IPS DF 19.7 (cell line): ENCODE data around the gene CPVL.

Experiments
- DNase-seq: peaks from one replicate; pipeline ENCODE4 v3.0.0-alpha.2; 2013; ENCODE audit warnings: low read depth, low spot score

CPVL gene

DNA sequence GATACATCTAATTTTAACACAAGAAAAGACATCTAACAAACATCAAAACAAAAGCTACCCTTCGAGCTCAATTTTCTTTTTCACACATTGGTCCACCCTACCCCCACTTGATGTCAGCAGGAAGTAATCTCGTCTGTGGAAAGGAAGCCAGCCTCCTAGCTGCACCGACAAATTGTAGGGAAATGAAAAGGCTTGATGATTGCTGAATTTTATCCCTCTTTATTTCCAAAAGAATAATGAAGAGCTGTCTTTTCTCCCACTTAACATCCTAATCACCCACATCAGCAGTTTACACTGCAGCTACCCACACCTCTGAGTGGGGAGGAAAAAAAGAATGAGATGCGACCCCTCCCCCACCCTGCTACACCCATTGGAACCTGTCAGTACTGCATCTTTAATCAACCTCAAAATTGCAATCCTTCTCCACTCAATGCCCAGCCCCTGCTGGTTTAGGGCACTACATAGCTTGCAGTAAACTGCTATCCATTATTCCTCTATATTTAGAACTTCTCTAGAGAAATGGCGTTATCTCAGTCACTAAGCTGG is 10.6 kb upstream of the CPVL start:
- DNase-seq, result no peak

GRCh38 chr7:29154076-29154475 is 7.7 kb upstream of the CPVL start:
- DNase-seq, result no peak

GRCh38 chr7:29150856-29151255 is 4.5 kb upstream of the CPVL start:
- DNase-seq, result no peak

GRCh38 chr7:29149036-29149435 is 2.7 kb upstream of the CPVL start:
- DNase-seq, result no peak

- no peak for DNase-seq
Measured at GRCh38 chr7:29147821-29148220, 1.5 kb upstream of the CPVL start.

DNA sequence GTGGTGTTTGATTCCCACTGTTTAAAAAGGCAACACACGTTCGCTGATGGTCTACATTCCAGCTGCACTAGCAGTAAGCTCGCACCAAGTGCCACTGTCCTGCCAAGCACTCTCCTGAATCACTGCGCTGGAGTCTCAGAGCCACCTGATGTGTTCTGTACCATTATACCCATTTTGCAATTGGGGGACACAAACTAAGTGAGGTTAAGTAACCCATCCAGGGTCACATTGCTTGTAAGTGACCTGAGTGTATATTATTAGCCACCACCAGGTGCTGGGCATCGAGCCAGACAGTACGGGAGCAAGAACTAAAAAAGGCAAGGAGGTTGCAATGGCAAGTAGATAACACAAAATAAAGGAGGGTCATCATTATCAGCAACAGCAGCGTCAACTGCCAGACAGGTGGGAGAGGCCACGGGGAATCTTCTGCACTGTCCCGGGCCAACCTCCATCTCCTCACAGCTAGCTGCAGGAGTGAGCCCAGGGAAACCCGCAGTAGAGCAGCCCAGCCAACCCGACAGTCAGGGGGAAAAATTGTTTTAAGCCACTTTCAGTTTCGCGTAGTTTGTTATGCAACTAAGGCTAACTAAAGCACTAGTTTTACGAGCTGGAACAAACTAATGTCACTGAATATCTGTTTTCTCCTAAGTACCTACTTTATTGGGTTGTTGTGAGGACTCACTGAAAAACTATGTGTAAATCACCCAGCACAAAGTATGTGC is 712 bp upstream of the CPVL start:
- no peak for DNase-seq

- no peak for DNase-seq
Measured at GRCh38 chr7:29145553-29146056, 732 bp downstream of the CPVL start.

DNA sequence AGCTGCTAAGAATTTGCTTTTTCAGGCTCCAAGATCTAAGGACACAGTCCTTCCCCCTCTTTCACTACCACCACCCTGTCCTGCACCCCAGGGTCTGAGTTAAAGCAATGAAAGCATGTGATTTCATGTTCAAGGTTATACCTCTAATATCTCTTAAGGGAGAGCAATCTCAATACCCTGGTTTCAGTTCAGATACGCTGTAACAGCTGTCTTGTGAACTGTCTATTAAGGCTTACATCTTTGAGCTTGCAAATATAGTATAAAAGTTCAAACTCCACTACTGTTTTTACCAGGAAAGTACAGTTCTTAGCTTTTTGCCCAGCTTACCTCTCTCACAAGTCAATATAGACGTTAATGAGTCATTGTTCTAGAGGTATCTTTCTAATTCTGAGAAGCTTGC is 2.6 kb downstream of the CPVL start:
- DNase-seq, result no peak

- no peak for DNase-seq
Measured at GRCh38 chr7:29142021-29142727, 4.2 kb downstream of the CPVL start.

DNA sequence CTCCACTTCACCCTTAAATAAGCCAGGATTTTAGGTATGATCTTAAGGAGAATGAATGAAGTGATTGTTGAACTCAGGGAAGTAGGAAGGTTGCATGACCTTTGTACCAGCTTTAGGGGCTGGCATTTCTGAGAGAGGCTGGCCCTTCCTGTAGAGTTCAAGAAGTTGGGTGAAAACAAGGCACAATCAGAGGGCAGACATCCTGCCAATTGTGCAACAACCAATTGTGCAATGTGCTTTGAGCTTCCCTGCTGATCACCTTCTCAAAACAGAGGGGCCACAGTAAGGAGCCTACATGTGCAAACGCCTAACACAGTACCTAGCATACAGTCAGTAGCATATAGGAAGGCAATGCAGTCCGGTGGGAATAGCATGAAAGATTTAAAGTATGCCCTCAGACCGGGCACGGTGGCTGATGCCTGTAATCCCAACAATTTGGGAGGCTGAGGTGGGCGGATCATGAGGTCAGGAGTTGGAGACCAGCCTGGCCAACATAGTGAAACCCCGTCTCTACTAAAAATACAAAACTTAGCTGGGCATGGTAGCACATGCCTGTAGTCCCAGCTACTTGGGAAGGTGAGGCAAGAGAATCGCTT is 5.4 kb downstream of the CPVL start:
- DNase-seq, result no peak

DNA sequence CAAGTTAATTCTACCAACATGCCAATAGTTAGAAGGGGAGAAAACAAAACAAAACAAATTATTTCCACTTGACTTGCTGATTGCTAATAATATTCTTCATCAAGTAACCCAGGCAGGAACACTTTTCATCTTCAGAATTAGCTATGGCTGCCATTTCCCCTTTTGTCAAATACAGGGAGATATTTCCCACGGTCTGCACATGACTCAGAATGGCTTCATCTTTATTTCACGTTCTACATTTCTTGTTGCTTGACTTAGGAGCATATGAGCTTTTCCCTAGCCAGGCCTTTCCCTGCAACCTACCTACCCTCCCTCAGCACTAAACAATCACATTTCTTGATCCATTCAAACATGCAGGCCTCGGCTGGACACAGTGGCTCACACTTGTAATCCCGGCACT is 6.5 kb downstream of the CPVL start:
- no peak for DNase-seq

- DNase-seq, result no peak
Measured at GRCh38 chr7:29139191-29139590, 7.1 kb downstream of the CPVL start.

- DNase-seq, result no peak
Measured at GRCh38 chr7:29138588-29138987, 7.7 kb downstream of the CPVL start.

GRCh38 chr7:29135846-29136245 is 10.5 kb downstream of the CPVL start:
- no peak for DNase-seq

- no peak for DNase-seq
Measured at GRCh38 chr7:29132980-29133379, 13.4 kb downstream of the CPVL start.

DNA sequence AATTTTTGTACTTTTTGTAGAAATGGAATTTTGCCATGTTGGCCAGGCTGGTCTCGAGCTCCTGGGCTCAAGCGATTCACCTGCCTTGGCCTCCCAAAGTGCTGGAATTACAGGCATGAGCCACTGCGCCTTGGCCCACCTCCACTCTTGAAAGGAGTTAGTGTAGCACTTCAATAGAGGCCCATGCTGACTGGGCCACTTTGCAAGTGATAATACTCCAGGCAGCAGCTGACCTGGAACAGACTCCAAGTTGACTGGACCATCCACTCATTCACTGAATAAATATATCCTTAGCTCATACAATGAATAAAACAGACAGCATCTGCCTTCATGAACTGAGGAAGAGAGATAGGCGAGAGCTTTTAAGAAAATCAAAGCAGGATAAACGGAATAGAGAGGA is 14.7 kb downstream of the CPVL start:
- no peak for DNase-seq

GRCh38 chr7:29130096-29130495 is 16.2 kb downstream of the CPVL start:
- DNase-seq, result no peak

GRCh38 chr7:29127527-29127926 is 18.8 kb downstream of the CPVL start:
- no peak for DNase-seq

GRCh38 chr7:29126804-29127203 is 19.5 kb downstream of the CPVL start:
- no peak for DNase-seq

DNA sequence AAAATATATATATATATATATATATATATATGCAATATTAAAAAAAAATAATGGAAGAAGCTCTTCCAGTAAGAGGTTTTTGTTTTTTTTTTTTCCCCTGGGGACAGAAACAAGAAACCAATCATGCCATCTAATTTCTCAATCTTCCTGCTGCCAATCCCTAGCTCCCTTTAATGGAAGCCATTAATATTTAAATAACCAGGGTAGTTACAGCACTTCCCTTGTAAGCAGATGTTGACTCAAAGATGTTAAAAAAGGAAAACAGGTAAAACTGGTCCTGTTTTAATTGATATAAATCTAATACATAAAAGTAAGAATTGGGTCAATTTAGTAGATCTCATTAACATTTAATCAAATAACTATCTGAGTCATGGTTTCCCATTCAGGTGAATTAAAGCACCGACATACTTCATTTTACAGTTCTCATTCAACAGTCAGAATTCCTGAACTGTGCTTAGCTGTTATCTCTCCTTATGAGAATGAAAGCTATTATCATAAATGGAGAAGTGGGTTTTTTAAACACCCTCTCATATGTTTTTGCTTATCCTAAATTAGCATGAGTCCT is 22.6 kb downstream of the CPVL start:
- DNase-seq, result no peak

- no peak for DNase-seq
Measured at GRCh38 chr7:29122759-29123158, 23.6 kb downstream of the CPVL start.

DNA sequence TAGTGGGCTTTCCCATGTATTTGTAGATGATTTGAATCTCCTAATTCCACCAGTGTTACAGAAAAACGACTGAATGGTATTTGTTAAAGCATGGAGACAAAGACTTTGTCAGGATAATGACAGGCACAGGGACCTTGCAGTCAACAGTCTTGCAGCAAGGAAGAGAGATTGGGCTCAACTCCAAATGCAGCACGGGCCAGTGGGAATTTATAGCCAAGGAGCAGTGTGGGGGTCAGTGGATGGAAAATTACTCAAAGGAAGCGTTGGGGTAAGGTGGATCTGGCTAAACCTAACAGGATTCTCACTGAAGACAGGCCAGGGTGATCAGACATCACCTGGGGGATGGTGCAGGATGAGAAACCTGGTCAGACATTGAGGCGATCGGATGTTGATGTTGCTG is 24.3 kb downstream of the CPVL start:
- no peak for DNase-seq
